Chondrocyte (in vitro differentiated cells): ENCODE results near the gene ASCC2. TPM values are rescaled to one million over a fixed set of nuclear protein-coding genes. Genes with fewer than 3 reads are reported as not detected.

Experiments used
- DNase-seq: peaks from one replicate; pipeline ENCODE4 v3.0.0; 2021; ENCODE audit warnings: mixed read lengths, low spot score
- H3K27ac Mint-ChIP-seq: one replicate; pipeline ENCODE4 v1.8.0; 2021; ENCODE audit warnings: mild to moderate bottlenecking, moderate library complexity, mixed read lengths; ENCODE audit not compliant: unreplicated experiment
- H3K27me3 Mint-ChIP-seq: 2 replicates; pipeline ENCODE4 v1.8.0; 2021; ENCODE audit warnings: low read depth, mixed read lengths
- H3K36me3 Mint-ChIP-seq: 2 replicates; pipeline ENCODE4 v1.8.0; 2021; ENCODE audit warnings: low read depth, mixed read lengths
- H3K4me1 Mint-ChIP-seq: 2 replicates; pipeline ENCODE4 v1.8.0; 2021; ENCODE audit warnings: low read depth, mild to moderate bottlenecking, mixed read lengths
- H3K4me3 Mint-ChIP-seq: one replicate; pipeline ENCODE4 v1.8.0; 2021; ENCODE audit warnings: mild to moderate bottlenecking, moderate library complexity, mixed read lengths; ENCODE audit not compliant: unreplicated experiment
- H3K9me3 Mint-ChIP-seq: 2 replicates; pipeline ENCODE4 v1.8.0; 2021; ENCODE audit warnings: low read depth, mixed read lengths
- total RNA-seq: library from RNA; stranded (reverse); gene quantifications from 3 replicates; pipeline ENCODE4 v1.2.1, GENCODE V29; 2021
- TF ChIP-seq, protein P1 (sequence below): fragments of 200-600 bp; sonication (generic); IDR thresholded peaks from 2 replicates; pipeline ENCODE4 v1.5.0; 2021; ENCODE audit warnings: antibody characterized with exemption, mild to moderate bottlenecking, moderate library complexity

The ASCC2 gene
- total RNA-seq, 1 donor from 2014 or later, result 43.2 TPM

DNA sequence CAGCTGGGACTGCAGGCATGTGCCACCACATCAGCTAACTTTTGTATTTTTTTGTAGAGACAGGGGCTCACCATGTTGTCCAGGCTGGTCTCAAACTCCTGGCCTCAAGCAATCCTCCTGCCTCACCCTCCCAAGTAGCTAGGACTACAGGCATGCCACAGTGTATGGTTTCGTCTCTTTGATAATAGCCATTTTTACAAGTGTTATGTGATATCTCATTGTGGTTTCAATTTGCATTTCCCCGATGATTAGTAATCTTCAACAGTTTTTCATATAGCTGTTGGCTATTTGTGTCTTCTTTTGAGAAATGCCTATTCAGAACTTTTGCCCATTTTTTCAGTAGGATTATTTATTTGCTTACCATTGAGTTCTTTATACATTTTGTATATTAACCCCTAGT lies 35.9 kb upstream of the ASCC2 start:
- no peak for DNase-seq
- Mint-ChIP-seq H3K9me3 (no peaks in the 10 kb centered on the region), H3K36me3 (no peaks in the 10 kb centered on the region), H3K4me3 (no peak overlapping the region), H3K4me1 (peaks cover 26% of the 10 kb centered on the region), H3K27ac (no peak overlapping the region), H3K27me3 (peaks cover 5% of the 10 kb centered on the region)
- TF ChIP-seq, protein P1, sequence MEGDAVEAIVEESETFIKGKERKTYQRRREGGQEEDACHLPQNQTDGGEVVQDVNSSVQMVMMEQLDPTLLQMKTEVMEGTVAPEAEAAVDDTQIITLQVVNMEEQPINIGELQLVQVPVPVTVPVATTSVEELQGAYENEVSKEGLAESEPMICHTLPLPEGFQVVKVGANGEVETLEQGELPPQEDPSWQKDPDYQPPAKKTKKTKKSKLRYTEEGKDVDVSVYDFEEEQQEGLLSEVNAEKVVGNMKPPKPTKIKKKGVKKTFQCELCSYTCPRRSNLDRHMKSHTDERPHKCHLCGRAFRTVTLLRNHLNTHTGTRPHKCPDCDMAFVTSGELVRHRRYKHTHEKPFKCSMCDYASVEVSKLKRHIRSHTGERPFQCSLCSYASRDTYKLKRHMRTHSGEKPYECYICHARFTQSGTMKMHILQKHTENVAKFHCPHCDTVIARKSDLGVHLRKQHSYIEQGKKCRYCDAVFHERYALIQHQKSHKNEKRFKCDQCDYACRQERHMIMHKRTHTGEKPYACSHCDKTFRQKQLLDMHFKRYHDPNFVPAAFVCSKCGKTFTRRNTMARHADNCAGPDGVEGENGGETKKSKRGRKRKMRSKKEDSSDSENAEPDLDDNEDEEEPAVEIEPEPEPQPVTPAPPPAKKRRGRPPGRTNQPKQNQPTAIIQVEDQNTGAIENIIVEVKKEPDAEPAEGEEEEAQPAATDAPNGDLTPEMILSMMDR, result no peak

DNA sequence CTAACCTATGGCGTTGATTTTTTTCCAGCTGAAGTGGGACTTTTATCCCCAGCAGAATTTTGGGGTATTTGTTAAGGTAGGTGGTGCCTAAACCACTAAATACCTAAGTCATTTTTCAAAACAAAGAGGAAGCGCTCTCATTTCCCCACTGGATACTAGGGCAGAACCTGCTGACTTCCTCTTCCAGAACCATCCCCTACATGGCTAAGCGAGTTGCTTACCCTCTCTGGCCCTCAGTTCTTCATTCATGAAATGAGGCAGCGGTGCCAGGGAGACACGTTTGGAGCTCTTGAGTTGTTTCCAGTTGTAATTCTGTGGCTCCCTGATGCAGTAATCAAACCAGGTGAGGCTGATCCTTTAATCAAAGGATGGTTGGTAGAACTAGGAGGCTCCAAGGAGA lies 34.9 kb upstream of the ASCC2 start:
- no peak for DNase-seq
- Mint-ChIP-seq H3K4me3 (no peak overlapping the region), H3K27ac (no peak overlapping the region), H3K9me3 (no peaks in the 10 kb centered on the region), H3K4me1 (peaks cover 25% of the 10 kb centered on the region), H3K36me3 (no peaks in the 10 kb centered on the region), H3K27me3 (peaks cover 5% of the 10 kb centered on the region)
- TF ChIP-seq, protein P1, result no peak

DNA sequence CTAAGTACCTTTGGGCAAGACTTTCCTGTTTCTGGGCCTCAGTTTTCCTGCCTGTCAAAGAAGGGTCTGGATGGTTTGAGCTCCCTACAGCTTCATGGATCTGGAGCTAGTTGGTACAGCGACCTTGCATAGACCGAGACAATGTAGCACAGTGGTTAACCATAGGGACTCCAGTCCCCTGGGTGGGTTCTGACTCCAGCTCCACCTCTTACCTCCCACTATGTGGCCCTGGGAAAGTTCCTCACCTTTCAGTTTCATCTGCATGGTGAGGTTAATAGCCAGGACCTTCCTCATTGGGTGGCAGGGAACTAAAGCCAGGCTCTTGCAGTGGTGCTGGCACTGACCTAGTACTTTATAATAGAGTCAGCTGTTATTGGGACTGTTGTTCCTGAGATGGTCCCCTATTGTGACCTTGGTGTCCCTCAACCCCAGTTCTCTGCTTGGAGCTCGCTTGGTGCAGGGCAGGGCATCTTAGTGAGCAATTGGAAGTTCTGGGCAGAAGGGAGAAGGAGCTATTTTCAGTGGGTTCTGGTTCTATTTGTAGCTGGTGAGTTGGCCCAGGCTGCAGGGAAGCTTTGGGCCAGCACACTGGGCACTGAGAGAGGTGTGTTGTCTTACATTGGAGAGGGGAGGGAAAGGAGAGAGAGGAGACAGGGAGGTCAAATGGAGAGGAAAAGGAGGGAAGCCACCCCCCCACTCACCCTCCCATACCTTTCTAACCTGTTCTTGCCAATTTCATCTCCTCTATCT lies 34.2 kb upstream of the ASCC2 start:
- no peak overlapping the region for H3K27ac Mint-ChIP-seq
- H3K27me3 Mint-ChIP-seq, result peaks cover 5% of the 10 kb centered on the region
- H3K9me3 Mint-ChIP-seq, result no peaks in the 10 kb centered on the region
- no peak overlapping the region for H3K4me3 Mint-ChIP-seq
- no peak for DNase-seq
- H3K4me1 Mint-ChIP-seq, result peaks cover 19% of the 10 kb centered on the region
- no peaks in the 10 kb centered on the region for H3K36me3 Mint-ChIP-seq
- TF ChIP-seq, protein P1, result no peak

DNA sequence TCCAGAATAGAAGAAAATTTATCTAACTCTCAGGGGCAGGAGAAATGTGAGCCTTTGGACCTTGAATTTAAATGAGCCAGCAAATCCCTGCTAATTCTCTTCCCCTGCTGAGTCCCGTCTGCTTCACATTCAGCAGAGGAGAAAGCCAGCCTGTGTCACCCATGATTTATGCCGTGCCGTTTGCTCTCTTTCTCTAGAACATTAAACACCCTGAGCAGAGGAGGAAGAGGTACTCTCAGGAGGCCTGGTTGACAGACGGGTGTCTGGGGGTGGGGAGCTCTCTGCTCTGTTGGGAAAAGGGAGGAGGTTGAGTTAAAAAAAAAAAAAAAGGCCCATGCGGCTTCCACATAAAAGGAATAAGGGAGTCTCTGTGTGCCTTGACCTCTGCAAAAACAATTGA lies 33.6 kb upstream of the ASCC2 start:
- H3K4me1 Mint-ChIP-seq, result peaks cover 19% of the 10 kb centered on the region
- H3K9me3 Mint-ChIP-seq, result no peaks in the 10 kb centered on the region
- peaks cover 5% of the 10 kb centered on the region for H3K27me3 Mint-ChIP-seq
- peak overlapping the region; percentile 7 for H3K4me3 Mint-ChIP-seq
- no peaks in the 10 kb centered on the region for H3K36me3 Mint-ChIP-seq
- TF ChIP-seq, protein P1, result no peak
- DNase-seq, result no peak
- H3K27ac Mint-ChIP-seq, result peak overlapping the region; percentile 63

DNA sequence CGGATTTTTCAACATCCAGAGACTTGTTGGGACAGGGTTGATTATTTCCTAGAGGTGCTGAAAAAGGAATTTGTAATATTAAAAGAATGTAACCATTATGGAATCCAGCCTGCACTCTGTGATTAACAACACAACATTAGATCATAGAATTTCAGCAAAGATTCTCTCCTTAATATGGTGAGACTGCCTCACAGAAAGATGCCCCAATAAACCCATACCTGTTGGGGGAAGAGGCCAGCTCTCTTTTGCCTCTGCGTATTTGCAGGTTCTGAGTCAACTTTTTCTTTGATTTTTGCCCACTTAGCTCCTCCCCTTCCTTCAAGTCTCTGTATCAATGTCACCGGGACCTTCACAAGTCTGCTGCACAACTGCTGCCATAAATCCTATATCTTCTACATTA lies 32.5 kb upstream of the ASCC2 start:
- H3K27me3 Mint-ChIP-seq, result peaks cover 5% of the 10 kb centered on the region
- no peaks in the 10 kb centered on the region for H3K9me3 Mint-ChIP-seq
- no peak for DNase-seq
- TF ChIP-seq, protein P1, result no peak
- H3K36me3 Mint-ChIP-seq, result no peaks in the 10 kb centered on the region
- H3K4me1 Mint-ChIP-seq, result peaks cover 19% of the 10 kb centered on the region
- H3K4me3 Mint-ChIP-seq, result no peak overlapping the region
- peak overlapping the region; percentile 70 for H3K27ac Mint-ChIP-seq
